ENCODE data around the gene OXER1. TPM values are rescaled to one million over a fixed set of nuclear protein-coding genes. Genes with fewer than 3 reads are reported as not detected.

OXER1 gene
- total RNA-seq, 1 donor from 2014 or later, result under 0.01 TPM

- H3K9ac ChIP-seq (ENCODE audit: low read depth in 1 of 3, low read length in 3 of 3), result no peak overlapping the region
- H3K9me3 ChIP-seq (ENCODE audit: control insufficient read depth in 3 of 3, low read length in 3 of 3), result no peaks in the 10 kb centered on the region
- H3K27me3 ChIP-seq (ENCODE audit: control insufficient read depth in 3 of 3, insufficient read depth in 3 of 3, low read length in 3 of 3), result no peaks in the 10 kb centered on the region
- H3K4me1 ChIP-seq (ENCODE audit: control insufficient read depth in 3 of 3, insufficient read depth in 3 of 3, low read length in 3 of 3), result peaks cover 0 to 4% (median 0%) of the 10 kb centered on the region in 3 donors
- H3K4me3 ChIP-seq (ENCODE audit: low read length in 3 of 3), result no peak overlapping the region
- H3K36me3 ChIP-seq (ENCODE audit: control insufficient read depth in 3 of 3, insufficient read depth in 3 of 3, low read length in 3 of 3), result peaks cover 0 to 5% (median 5%) of the 10 kb centered on the region in 3 donors
- H3K27ac ChIP-seq (ENCODE audit: low read depth, low read length), result no peak overlapping the region
These were observed 821 bp downstream of the OXER1 start for GRCh38 chr2:42762823-42763804.

GRCh38 chr2:42762155-42762554 is 1.8 kb downstream of the OXER1 start:
- Histone ChIP-seq H3K27ac (ENCODE audit: low read depth, low read length) (no peak overlapping the region), H3K4me1 (ENCODE audit: control insufficient read depth in 3 of 3, insufficient read depth in 3 of 3, low read length in 3 of 3) (peaks cover 0 to 4% (median 1%) of the 10 kb centered on the region in 3 donors), H3K4me3 (ENCODE audit: low read length in 3 of 3) (no peak overlapping the region), H3K27me3 (ENCODE audit: control insufficient read depth in 3 of 3, insufficient read depth in 3 of 3, low read length in 3 of 3) (no peaks in the 10 kb centered on the region), H3K9ac (ENCODE audit: low read depth in 1 of 3, low read length in 3 of 3) (no peak overlapping the region), H3K36me3 (ENCODE audit: control insufficient read depth in 3 of 3, insufficient read depth in 3 of 3, low read length in 3 of 3) (peaks cover 0 to 5% (median 5%) of the 10 kb centered on the region in 3 donors), H3K9me3 (ENCODE audit: control insufficient read depth in 3 of 3, low read length in 3 of 3) (no peaks in the 10 kb centered on the region)

DNA sequence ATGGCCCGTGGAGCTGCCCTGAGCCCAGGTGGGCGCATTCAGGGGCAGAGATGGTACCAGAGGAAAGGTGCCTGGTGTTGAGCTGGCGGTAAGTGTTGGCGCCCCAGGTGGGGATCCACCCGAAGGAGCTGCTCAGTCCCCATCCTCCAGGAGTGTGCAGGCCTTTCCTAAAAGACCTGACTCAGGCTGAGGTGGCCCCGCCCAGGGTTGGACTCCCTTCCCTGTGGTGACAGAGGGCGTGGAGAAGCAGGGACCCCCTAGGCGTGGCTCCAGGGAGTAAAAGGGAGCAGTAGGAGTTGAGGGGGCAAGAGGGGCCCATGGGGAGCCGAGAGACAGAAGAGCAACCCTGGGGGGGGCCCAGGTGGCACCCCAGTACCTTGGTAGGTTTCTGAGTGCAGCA is 2.4 kb downstream of the OXER1 start:
- Histone ChIP-seq H3K9ac (ENCODE audit: low read depth in 1 of 3, low read length in 3 of 3) (no peak overlapping the region), H3K4me3 (ENCODE audit: low read length in 3 of 3) (no peak overlapping the region), H3K36me3 (ENCODE audit: control insufficient read depth in 3 of 3, insufficient read depth in 3 of 3, low read length in 3 of 3) (peaks cover 0 to 5% (median 5%) of the 10 kb centered on the region in 3 donors), H3K4me1 (ENCODE audit: control insufficient read depth in 3 of 3, insufficient read depth in 3 of 3, low read length in 3 of 3) (peaks cover 0 to 4% (median 3%) of the 10 kb centered on the region in 3 donors), H3K27me3 (ENCODE audit: control insufficient read depth in 3 of 3, insufficient read depth in 3 of 3, low read length in 3 of 3) (no peaks in the 10 kb centered on the region), H3K9me3 (ENCODE audit: control insufficient read depth in 3 of 3, low read length in 3 of 3) (no peaks in the 10 kb centered on the region), H3K27ac (ENCODE audit: low read depth, low read length) (no peak overlapping the region)

- Histone ChIP-seq H3K4me3 (ENCODE audit: low read length in 3 of 3) (no peak overlapping the region), H3K4me1 (ENCODE audit: control insufficient read depth in 3 of 3, insufficient read depth in 3 of 3, low read length in 3 of 3) (peaks cover 20 to 27% (median 26%) of the 10 kb centered on the region in 3 donors), H3K9ac (ENCODE audit: low read depth in 1 of 3, low read length in 3 of 3) (no peak overlapping the region), H3K27ac (ENCODE audit: low read depth, low read length) (no peak overlapping the region), H3K36me3 (ENCODE audit: control insufficient read depth in 3 of 3, insufficient read depth in 3 of 3, low read length in 3 of 3) (peaks cover 0 to 5% (median 5%) of the 10 kb centered on the region in 3 donors), H3K9me3 (ENCODE audit: control insufficient read depth in 3 of 3, low read length in 3 of 3) (no peaks in the 10 kb centered on the region), H3K27me3 (ENCODE audit: control insufficient read depth in 3 of 3, insufficient read depth in 3 of 3, low read length in 3 of 3) (no peaks in the 10 kb centered on the region)
These were observed 5.2 kb downstream of the OXER1 start for GRCh38 chr2:42758751-42759150.

DNA sequence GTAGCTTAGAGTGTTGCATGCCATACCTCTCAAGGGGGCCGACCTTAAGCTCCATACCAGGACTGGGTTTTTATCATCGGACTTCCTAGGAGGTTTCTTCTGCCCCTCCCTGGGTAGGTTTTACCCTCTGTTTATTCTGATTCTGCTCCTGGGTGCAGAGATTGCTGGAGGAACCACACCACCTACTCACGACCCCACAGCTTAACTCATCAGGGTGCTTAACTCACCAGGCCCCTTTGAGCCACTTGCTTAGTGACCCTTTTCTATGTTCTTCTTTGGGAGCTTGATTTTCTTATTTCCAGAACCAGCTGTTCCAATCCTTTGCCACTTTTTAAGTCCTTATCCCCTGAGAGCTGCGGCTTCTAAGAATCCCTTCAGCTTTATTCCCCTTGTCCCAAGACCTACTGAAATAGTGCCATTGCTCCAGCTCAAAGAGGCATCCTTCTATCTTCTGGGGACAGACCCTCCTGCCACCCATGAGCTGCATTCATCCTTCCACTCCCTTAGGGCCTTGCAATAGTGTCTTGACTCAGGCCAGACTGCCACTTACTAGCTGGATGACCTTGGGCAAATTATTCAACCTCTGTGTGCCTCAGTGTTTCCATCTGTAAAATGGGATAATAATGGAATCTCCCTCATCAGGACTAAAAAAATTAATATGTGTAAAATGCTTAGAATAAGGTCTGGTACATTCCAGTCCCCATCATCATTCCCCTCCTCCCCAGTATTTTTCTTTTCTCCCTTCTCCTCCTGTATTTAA is 5.8 kb downstream of the OXER1 start:
- Histone ChIP-seq H3K9me3 (ENCODE audit: control insufficient read depth in 3 of 3, low read length in 3 of 3) (no peaks in the 10 kb centered on the region), H3K9ac (ENCODE audit: low read depth in 1 of 3, low read length in 3 of 3) (no peak overlapping the region), H3K36me3 (ENCODE audit: control insufficient read depth in 3 of 3, insufficient read depth in 3 of 3, low read length in 3 of 3) (peaks cover 0 to 8% (median 4%) of the 10 kb centered on the region in 3 donors), H3K4me3 (ENCODE audit: low read length in 3 of 3) (no peak overlapping the region), H3K4me1 (ENCODE audit: control insufficient read depth in 3 of 3, insufficient read depth in 3 of 3, low read length in 3 of 3) (peaks cover 26 to 32% (median 32%) of the 10 kb centered on the region in 3 donors), H3K27me3 (ENCODE audit: control insufficient read depth in 3 of 3, insufficient read depth in 3 of 3, low read length in 3 of 3) (no peaks in the 10 kb centered on the region), H3K27ac (ENCODE audit: low read depth, low read length) (no peak overlapping the region)

DNA sequence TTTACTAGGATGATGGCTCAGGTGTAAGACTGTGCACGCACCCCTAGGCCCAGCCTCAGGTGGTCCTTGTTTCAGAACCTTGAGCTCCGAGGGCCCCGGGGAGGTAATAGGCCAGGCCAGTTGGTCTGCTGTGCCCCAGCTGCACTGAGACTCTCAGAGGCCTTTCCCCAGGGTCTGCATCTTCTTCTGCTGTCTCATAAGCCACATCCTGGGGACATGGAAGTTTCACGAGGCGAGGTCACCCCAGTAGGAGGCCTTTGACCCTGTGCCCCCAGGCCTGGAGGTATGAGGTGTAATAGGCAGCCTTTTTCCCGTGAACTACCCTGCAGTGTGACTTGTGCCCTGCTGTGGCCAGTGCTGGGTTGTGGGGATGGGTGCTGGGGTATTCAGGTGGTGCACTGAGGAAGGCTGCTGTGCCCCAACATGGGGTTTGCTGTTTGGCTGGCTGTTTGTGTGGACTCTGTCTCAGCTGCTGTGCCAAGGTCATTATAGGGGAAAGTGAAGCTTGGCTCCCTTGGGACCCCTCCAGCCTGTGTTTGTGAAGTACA is 6.9 kb downstream of the OXER1 start:
- peaks cover 0 to 10% (median 0%) of the 10 kb centered on the region in 3 donors for H3K36me3 ChIP-seq (ENCODE audit: control insufficient read depth in 3 of 3, insufficient read depth in 3 of 3, low read length in 3 of 3)
- peaks cover 33 to 38% (median 36%) of the 10 kb centered on the region in 3 donors for H3K4me1 ChIP-seq (ENCODE audit: control insufficient read depth in 3 of 3, insufficient read depth in 3 of 3, low read length in 3 of 3)
- no peak overlapping the region for H3K4me3 ChIP-seq (ENCODE audit: low read length in 3 of 3)
- H3K27ac ChIP-seq (ENCODE audit: low read depth, low read length), result no peak overlapping the region
- no peak overlapping the region for H3K9ac ChIP-seq (ENCODE audit: low read depth in 1 of 3, low read length in 3 of 3)
- H3K9me3 ChIP-seq (ENCODE audit: control insufficient read depth in 3 of 3, low read length in 3 of 3), result no peaks in the 10 kb centered on the region
- H3K27me3 ChIP-seq (ENCODE audit: control insufficient read depth in 3 of 3, insufficient read depth in 3 of 3, low read length in 3 of 3), result no peaks in the 10 kb centered on the region

DNA sequence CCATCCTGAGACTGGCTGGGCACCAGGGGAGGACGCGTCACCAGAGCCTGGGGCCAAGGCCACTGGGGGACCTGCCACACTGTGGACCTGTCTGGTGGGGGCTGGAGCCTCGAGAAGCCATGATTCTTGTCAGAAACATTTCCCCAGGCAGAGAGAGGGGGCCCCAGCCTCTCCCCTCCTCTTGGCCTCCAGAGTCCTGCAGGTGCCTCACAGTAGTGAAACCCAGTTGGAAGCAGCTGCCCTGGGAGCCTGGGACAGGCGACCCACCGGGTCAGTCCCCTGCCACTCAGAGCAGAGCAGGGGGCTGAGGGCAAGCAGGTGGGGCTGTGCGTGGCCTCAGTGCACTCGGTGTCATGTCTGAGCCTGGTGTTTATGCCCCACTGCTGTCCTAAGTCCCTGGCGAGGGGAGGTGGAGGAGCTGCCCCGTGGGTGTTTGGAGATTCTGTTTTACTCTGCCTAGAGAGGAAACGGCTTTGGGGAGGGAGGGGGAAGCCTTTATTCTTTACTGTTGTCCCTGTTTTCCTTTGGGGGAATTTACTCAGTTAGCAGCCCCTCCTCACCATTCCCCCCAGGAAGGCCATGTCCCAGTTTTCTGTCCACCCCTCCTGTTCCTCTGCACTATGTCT is 7.7 kb downstream of the OXER1 start:
- Histone ChIP-seq H3K27me3 (ENCODE audit: control insufficient read depth in 3 of 3, insufficient read depth in 3 of 3, low read length in 3 of 3) (no peaks in the 10 kb centered on the region), H3K4me1 (ENCODE audit: control insufficient read depth in 3 of 3, insufficient read depth in 3 of 3, low read length in 3 of 3) (peaks cover 33 to 42% (median 36%) of the 10 kb centered on the region in 3 donors), H3K4me3 (ENCODE audit: low read length in 3 of 3) (no peak overlapping the region), H3K9me3 (ENCODE audit: control insufficient read depth in 3 of 3, low read length in 3 of 3) (no peaks in the 10 kb centered on the region), H3K9ac (ENCODE audit: low read depth in 1 of 3, low read length in 3 of 3) (peak overlapping the region in 1 of 3 donors; percentile 16), H3K36me3 (ENCODE audit: control insufficient read depth in 3 of 3, insufficient read depth in 3 of 3, low read length in 3 of 3) (peaks cover 0 to 10% (median 0%) of the 10 kb centered on the region in 3 donors), H3K27ac (ENCODE audit: low read depth, low read length) (peak overlapping the region; percentile 88)

DNA sequence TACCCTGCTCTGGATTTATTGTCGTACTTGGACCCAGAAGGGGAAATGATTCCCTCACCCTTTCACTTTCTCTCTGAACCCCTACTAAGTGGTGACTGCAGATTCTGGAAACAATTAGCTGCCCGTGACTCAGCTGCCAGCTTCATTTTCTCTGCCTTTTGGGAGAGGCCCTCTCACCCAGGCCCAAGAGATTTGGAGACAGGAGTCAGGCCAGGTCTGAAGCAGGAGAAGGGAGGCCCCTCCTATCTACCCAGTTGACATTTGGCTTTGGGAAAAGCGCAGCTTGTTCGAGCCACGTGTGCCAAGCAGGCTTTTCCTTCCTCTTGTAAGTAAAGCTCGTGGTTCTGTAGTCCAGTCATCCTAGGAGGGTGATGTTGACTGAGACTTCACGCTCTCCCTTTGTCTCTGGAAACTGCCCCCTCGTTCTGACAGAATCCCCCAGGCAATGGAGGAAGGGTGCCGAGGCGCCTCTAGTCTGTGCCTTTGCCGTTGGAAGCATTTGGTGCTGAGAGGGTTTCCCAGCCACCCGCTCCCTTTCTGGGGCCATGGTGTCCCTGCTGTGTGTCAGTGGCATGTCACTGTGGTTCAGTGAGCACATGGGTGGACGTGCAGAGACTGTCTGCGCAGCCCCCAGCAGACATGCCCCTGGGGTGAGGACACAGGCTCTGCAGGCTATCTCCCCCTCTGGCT is 8.6 kb downstream of the OXER1 start:
- peak overlapping the region; percentile 35 to 52 (median 48) for H3K9ac ChIP-seq (ENCODE audit: low read depth in 1 of 3, low read length in 3 of 3)
- H3K4me3 ChIP-seq (ENCODE audit: low read length in 3 of 3), result peak overlapping the region in 1 of 3 donors; percentile 27
- peak overlapping the region; percentile 88 for H3K27ac ChIP-seq (ENCODE audit: low read depth, low read length)
- H3K9me3 ChIP-seq (ENCODE audit: control insufficient read depth in 3 of 3, low read length in 3 of 3), result no peaks in the 10 kb centered on the region
- H3K36me3 ChIP-seq (ENCODE audit: control insufficient read depth in 3 of 3, insufficient read depth in 3 of 3, low read length in 3 of 3), result peaks cover 0 to 10% (median 0%) of the 10 kb centered on the region in 3 donors
- H3K27me3 ChIP-seq (ENCODE audit: control insufficient read depth in 3 of 3, insufficient read depth in 3 of 3, low read length in 3 of 3), result no peaks in the 10 kb centered on the region
- peaks cover 33 to 42% (median 36%) of the 10 kb centered on the region in 3 donors for H3K4me1 ChIP-seq (ENCODE audit: control insufficient read depth in 3 of 3, insufficient read depth in 3 of 3, low read length in 3 of 3)

GRCh38 chr2:42754776-42755140 is 9.2 kb downstream of the OXER1 start:
- Histone ChIP-seq H3K27ac (ENCODE audit: low read depth, low read length) (peak overlapping the region; percentile 88), H3K4me3 (ENCODE audit: low read length in 3 of 3) (peak overlapping the region; percentile 27 to 62 (median 38)), H3K9ac (ENCODE audit: low read depth in 1 of 3, low read length in 3 of 3) (peak overlapping the region; percentile 35 to 62 (median 52)), H3K36me3 (ENCODE audit: control insufficient read depth in 3 of 3, insufficient read depth in 3 of 3, low read length in 3 of 3) (peaks cover 0 to 7% (median 0%) of the 10 kb centered on the region in 3 donors), H3K9me3 (ENCODE audit: control insufficient read depth in 3 of 3, low read length in 3 of 3) (no peaks in the 10 kb centered on the region), H3K27me3 (ENCODE audit: control insufficient read depth in 3 of 3, insufficient read depth in 3 of 3, low read length in 3 of 3) (no peaks in the 10 kb centered on the region), H3K4me1 (ENCODE audit: control insufficient read depth in 3 of 3, insufficient read depth in 3 of 3, low read length in 3 of 3) (peaks cover 33 to 42% (median 36%) of the 10 kb centered on the region in 3 donors)
